H1 (cell line): ENCODE results near the gene PIAS1. TPM values are rescaled to one million over a fixed set of nuclear protein-coding genes. Genes with fewer than 3 reads are reported as not detected.

Experiments used
- CTCF ChIA-PET: fragments of 300-600 bp; sonication (Branson Sonifier 250); formaldehyde crosslinking; loops from one replicate; lab custom pipeline; 2021; ENCODE audit not compliant: partially characterized antibody; lab: Charles Lee
- POLR2A ChIA-PET: fragments of 300-600 bp; sonication (Branson Sonifier 250); formaldehyde crosslinking; loops from one replicate; lab custom pipeline; 2021; ENCODE audit warnings: inconsistent platforms; ENCODE audit not compliant: partially characterized antibody; lab: Charles Lee
- DNase-seq, 2 experiments: peaks; one replicate each; pipeline versions ENCODE4 v3.0.0 to v3.0.0-alpha.2; 2010 to 2022; ENCODE audit warnings: low spot score in 2 of 2, low read depth in 1 of 2, mixed read lengths in 1 of 2
- FAIRE-seq: peaks from 2 replicates; lab custom pipeline; 2011; peaks lifted over from hg19 to GRCh38; lab: Jason Lieb, UNC
- H2AFZ ChIP-seq: 2 replicates; pipeline ENCODE4 v1.8.1; 2012; ENCODE audit warnings: low read length, inconsistent platforms
- H2AK5ac ChIP-seq: 2 replicates; pipeline ENCODE4 v1.6.1; 2013; ENCODE audit warnings: low read depth, low read length
- H2BK120ac ChIP-seq: replicated peaks from 2 replicates; pipeline ENCODE3; 2013; ENCODE audit warnings: low read depth, low read length, inconsistent platforms
- H2BK12ac ChIP-seq: 2 replicates; pipeline ENCODE4 v1.6.1; 2013; ENCODE audit warnings: low read depth, low read length
- H2BK15ac ChIP-seq: 2 replicates; pipeline ENCODE4 v1.6.1; 2013; ENCODE audit warnings: low read length
- H2BK20ac ChIP-seq: 2 replicates; pipeline ENCODE4 v1.6.1; 2013; ENCODE audit warnings: low read length
- H2BK5ac ChIP-seq: 2 replicates; pipeline ENCODE4 v1.6.1; 2013; ENCODE audit warnings: low read depth, low read length
- H3K14ac ChIP-seq: 2 replicates; pipeline ENCODE4 v1.6.1; 2013; ENCODE audit warnings: inconsistent platforms; ENCODE audit not compliant: insufficient read length
- H3K18ac ChIP-seq: 2 replicates; pipeline ENCODE4 v1.6.1; 2013; ENCODE audit warnings: low read length; ENCODE audit errors: extremely low read depth
- H3K23ac ChIP-seq: 2 replicates; pipeline ENCODE4 v1.6.1; 2013; ENCODE audit warnings: inconsistent platforms; ENCODE audit not compliant: insufficient read length
- H3K23me2 ChIP-seq: 2 replicates; pipeline ENCODE4 v1.6.1; 2013; ENCODE audit warnings: low read depth, low read length
- H3K27ac ChIP-seq: 2 replicates; pipeline ENCODE4 v1.6.1; 2011; ENCODE audit warnings: low read depth, low read length, inconsistent platforms
- H3K27me3 ChIP-seq, 4 experiments: replicated peaks in 1 of 4; 1 replicate in 1 of 4; 2 replicates in 3 of 4; pipeline versions ENCODE4 v1.6.1 to v1.8.1; 2011 to 2013; ENCODE audit warnings: low read length in 3 of 4, mild to moderate bottlenecking in 3 of 4, inconsistent platforms in 2 of 4, mixed read lengths in 2 of 4, moderate library complexity in 1 of 4; ENCODE audit not compliant: control insufficient read depth in 3 of 4, insufficient read depth in 3 of 4; ENCODE audit errors: extremely low read depth in 1 of 4
- H3K36me3 ChIP-seq, 4 experiments: 2 replicates each; pipeline versions ENCODE4 v1.6.1 to v1.8.1; 2011 to 2013; ENCODE audit warnings: mild to moderate bottlenecking in 4 of 4, low read length in 3 of 4, moderate library complexity in 2 of 4, control low read depth in 1 of 4, inconsistent platforms in 1 of 4; ENCODE audit not compliant: insufficient read depth in 4 of 4, control insufficient read depth in 2 of 4
- H3K4ac ChIP-seq: replicated peaks from 2 replicates; pipeline ENCODE3; 2013; ENCODE audit warnings: low read length, low read depth, mixed read lengths, inconsistent platforms; ENCODE audit not compliant: insufficient read length
- H3K4me1 ChIP-seq, 4 experiments: replicated peaks in 1 of 4; 1 replicate in 1 of 4; 2 replicates in 3 of 4; pipeline versions ENCODE4 v1.6.1 to v1.8.1; 2011 to 2013; ENCODE audit warnings: low read length in 3 of 4, inconsistent platforms in 2 of 4, mixed read lengths in 1 of 4; ENCODE audit not compliant: insufficient read depth in 4 of 4, control insufficient read depth in 3 of 4
- H3K4me2 ChIP-seq, 2 experiments: 2 replicates each; pipeline versions ENCODE4 v1.6.1 to v1.8.1; 2011 to 2013; ENCODE audit warnings: low read depth in 2 of 2, low read length in 2 of 2, control low read depth in 1 of 2, inconsistent platforms in 1 of 2, mild to moderate bottlenecking in 1 of 2; ENCODE audit not compliant: insufficient read depth in 1 of 2
- H3K4me3 ChIP-seq, 4 experiments: fragments of 200-600, 300-600 bp in 1 of 4; sonication (generic), shearing (Covaris generic), sonication (Bioruptor Twin) in 1 of 4; 2 replicates each; pipeline versions ENCODE4 v1.5.1 to v1.8.1; 2011 to 2016; ENCODE audit warnings: low read length in 4 of 4, low read depth in 3 of 4, control low read depth in 2 of 4, inconsistent platforms in 2 of 4, mild to moderate bottlenecking in 2 of 4, mixed read lengths in 1 of 4, moderate library complexity in 1 of 4; ENCODE audit not compliant: insufficient read depth in 2 of 4; ENCODE audit errors: extremely low read depth in 1 of 4
- H3K56ac ChIP-seq: replicated peaks from 2 replicates; pipeline ENCODE3; 2013; ENCODE audit warnings: low read depth, mild to moderate bottlenecking, mixed read lengths, low read length, inconsistent platforms; ENCODE audit not compliant: insufficient read length
- H3K79me1 ChIP-seq: 2 replicates; pipeline ENCODE4 v1.6.1; 2013; ENCODE audit warnings: low read depth, low read length, control low read depth
- H3K79me2 ChIP-seq, 2 experiments: 2 replicates each; pipeline versions ENCODE4 v1.6.1 to v1.8.1; 2012 to 2013; ENCODE audit warnings: low read length in 2 of 2, mild to moderate bottlenecking in 2 of 2, inconsistent platforms in 1 of 2; ENCODE audit not compliant: insufficient read depth in 2 of 2, control insufficient read depth in 1 of 2
- H3K9ac ChIP-seq, 4 experiments: replicated peaks in 1 of 4; 1 replicate in 1 of 4; 2 replicates in 3 of 4; pipeline versions ENCODE4 v1.6.1 to v1.8.1; 2011 to 2013; ENCODE audit warnings: low read depth in 3 of 4, low read length in 3 of 4, control low read depth in 2 of 4, mild to moderate bottlenecking in 2 of 4, moderate library complexity in 2 of 4, inconsistent platforms in 1 of 4; ENCODE audit errors: extremely low read depth in 1 of 4
- H3K9me3 ChIP-seq, 2 experiments: 2 replicates each; pipeline versions ENCODE4 v1.6.1 to v1.8.1; 2012 to 2013; ENCODE audit warnings: mild to moderate bottlenecking in 2 of 2, moderate library complexity in 2 of 2, control low read depth in 1 of 2, inconsistent platforms in 1 of 2, low read depth in 1 of 2, low read length in 1 of 2, mixed read lengths in 1 of 2; ENCODE audit not compliant: insufficient read depth in 2 of 2
- H4K20me1 ChIP-seq, 2 experiments: replicated peaks in 1 of 2; 2 replicates each; pipeline versions ENCODE3 to v1.8.1; 2011 to 2013; ENCODE audit warnings: inconsistent platforms in 2 of 2, low read length in 2 of 2, mild to moderate bottlenecking in 1 of 2; ENCODE audit not compliant: insufficient read depth in 2 of 2, control insufficient read depth in 1 of 2
- H4K5ac ChIP-seq: 2 replicates; pipeline ENCODE4 v1.6.1; 2013; ENCODE audit warnings: low read length, low read depth, mixed read lengths, inconsistent platforms; ENCODE audit not compliant: insufficient read length
- H4K8ac ChIP-seq: 2 replicates; pipeline ENCODE4 v1.8.0; 2013; ENCODE audit warnings: mild to moderate bottlenecking, moderate library complexity, low read length, inconsistent platforms; ENCODE audit not compliant: insufficient read depth; ENCODE audit errors: extremely low read depth
- H4K91ac ChIP-seq: replicated peaks from 2 replicates; pipeline ENCODE3; 2013; ENCODE audit warnings: low read length, mixed read lengths, inconsistent platforms; ENCODE audit not compliant: insufficient read length
- CEBPB ChIP-seq: IDR thresholded peaks from 2 replicates; pipeline ENCODE4 v1.6.1; 2012; ENCODE audit warnings: low read depth, low read length
- HDAC2 ChIP-seq, 2 experiments: fragments of 300-600 bp in 1 of 2; sonication (generic) in 1 of 2; IDR thresholded peaks; 2 replicates each; pipeline ENCODE4 v1.6.1; 2011 to 2012; ENCODE audit warnings: low read depth in 2 of 2, low read length in 2 of 2, mild to moderate bottlenecking in 2 of 2, moderate library complexity in 2 of 2, borderline replicate concordance in 1 of 2, inconsistent platforms in 1 of 2
- KDM5A ChIP-seq: fragments of 200-600 bp; IDR thresholded peaks from 2 replicates; pipeline ENCODE4 v1.7.1; 2012; ENCODE audit warnings: mild to moderate bottlenecking, low read length, inconsistent platforms, mixed read lengths
- MAX ChIP-seq: IDR thresholded peaks from 2 replicates; pipeline ENCODE4 v1.6.1; 2012; ENCODE audit warnings: inconsistent platforms
- POLR2A ChIP-seq, 2 experiments: IDR thresholded peaks; 1 replicate in 1 of 2; 2 replicates in 1 of 2; pipeline ENCODE4 v1.6.1; 2011; ENCODE audit warnings: low read depth in 2 of 2, low read length in 2 of 2, mild to moderate bottlenecking in 2 of 2; ENCODE audit errors: control extremely low read depth in 1 of 2
- SAP30 ChIP-seq: fragments of 300-600 bp; sonication (generic); IDR thresholded peaks from 2 replicates; pipeline ENCODE4 v1.7.1; 2012; ENCODE audit warnings: low read length, moderate library complexity, mild to moderate bottlenecking, inconsistent platforms; ENCODE audit not compliant: insufficient read depth, insufficient replicate concordance
- SIRT6 ChIP-seq: IDR thresholded peaks from one replicate; pipeline ENCODE4 v1.7.1; 2012; ENCODE audit warnings: low read length, inconsistent platforms
- SIX5 ChIP-seq: IDR thresholded peaks from 2 replicates; pipeline ENCODE4 v1.6.1; 2011; ENCODE audit warnings: mild to moderate bottlenecking, low read depth, low read length
- SUZ12 ChIP-seq: fragments of 200-600 bp; sonication (generic); IDR thresholded peaks from 2 replicates; pipeline ENCODE4 v1.6.1; 2012; ENCODE audit warnings: mild to moderate bottlenecking, inconsistent platforms, low read length, moderate library complexity, mixed read lengths
- TAF7 ChIP-seq: optimal IDR thresholded peaks from 2 replicates; pipeline ENCODE3; 2011; ENCODE audit warnings: low read depth, mild to moderate bottlenecking, inconsistent platforms, low read length, moderate library complexity, borderline replicate concordance
- TCF12 ChIP-seq: IDR thresholded peaks from 2 replicates; pipeline ENCODE4 v1.6.1; 2011; ENCODE audit warnings: low read depth, mild to moderate bottlenecking, low read length
- YY1 ChIP-seq: IDR thresholded peaks from 2 replicates; pipeline ENCODE4 v1.6.1; 2011; ENCODE audit warnings: low read depth, mild to moderate bottlenecking, low read length
- WGBS, 2 experiments: shearing (Covaris generic) in 1 of 2; methylation state at CpG; one replicate each; pipeline versions ENCODE4 v1.1.6 to v1.1.7; 2013 to 2015; ENCODE audit warnings: low lambda C conversion rate in 2 of 2, mixed read lengths in 2 of 2, inconsistent platforms in 1 of 2, low coverage in 1 of 2, missing lambda C conversion rate in 1 of 2; ENCODE audit not compliant: insufficient replicate concordance in 2 of 2, insufficient coverage in 1 of 2, insufficient read length in 1 of 2; ENCODE audit errors: extremely low coverage in 1 of 2, missing lambda C conversion rate in 1 of 2; 5-methylcytosine and 5-hydroxymethylcytosine counted together
- polyA plus RNA-seq, 7 experiments: library from polyadenylated mRNA; depleted of rRNA in 3 of 7; stranded (reverse) in 5 of 7; unstranded in 2 of 7; fragments of >200 nt in 5 of 7; fragments of 200-250 nt in 2 of 7; gene quantifications; 1 replicate in 5 of 7; 2 replicates in 1 of 7; 4 replicates in 1 of 7; pipeline versions ENCODE4 v1.2.1 to v1.2.3, GENCODE V29; 2011 to 2013; ENCODE audit warnings: missing spikeins in 2 of 7, mixed read lengths in 2 of 7
- total RNA-seq: library from RNA; stranded (reverse); fragmentation: NEBNext Ultra II Directional; extraction: Animal tissue kit (Norgen Biotek cat#: 25700); gene quantifications from 2 replicates; pipeline ENCODE4 v1.2.1, GENCODE V29; 2021

Gene PIAS1
- total and polyA plus RNA-seq, 2 of the 8 experiments (the other 6 are each of a cell fraction or from before 2014, with no cell fraction given), result 30.8 to 34.5 TPM

DNA sequence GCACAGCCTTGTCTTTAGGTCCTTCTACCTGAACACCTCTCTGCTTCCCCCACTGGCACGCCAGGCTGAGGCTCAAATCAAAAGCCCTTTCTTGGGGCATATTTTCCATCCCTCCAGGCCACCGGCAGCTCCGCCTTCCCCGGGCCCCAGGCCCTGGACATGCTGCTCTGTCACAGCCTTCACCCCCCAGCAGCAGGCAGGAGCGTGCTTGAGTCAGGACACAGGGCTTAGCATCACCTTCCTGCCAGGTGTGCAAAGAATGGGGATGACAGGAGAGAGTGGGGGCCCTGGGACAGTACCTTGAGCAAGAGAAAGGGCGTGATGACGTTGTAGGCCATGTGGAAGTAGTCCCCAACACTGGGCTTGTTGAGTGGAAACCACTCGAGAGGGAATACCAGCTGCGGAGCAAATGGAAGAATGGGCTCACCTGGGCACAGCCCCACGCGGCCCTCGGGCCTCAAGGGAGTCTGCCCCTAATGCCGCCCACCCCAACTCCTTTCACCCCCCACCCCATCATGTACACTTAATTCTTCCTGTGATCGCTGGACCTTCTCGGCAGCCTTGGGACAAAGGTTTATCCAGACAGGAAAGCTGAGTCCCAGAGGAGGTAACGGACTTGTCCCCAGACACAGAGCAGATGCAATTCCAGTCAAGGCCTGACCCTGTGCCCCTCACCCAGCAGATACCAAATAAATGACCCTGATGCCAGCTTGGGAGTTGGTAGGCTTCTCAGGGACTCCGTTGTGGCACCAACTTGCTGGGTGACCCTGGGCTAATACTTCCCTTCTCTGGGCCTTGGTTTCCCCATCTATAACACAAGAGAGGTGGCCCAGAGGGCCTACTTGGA, 160.1 kb downstream of the PIAS1 start:
- POLR2A ChIA-PET, result interaction anchor here (2.4 to 6.0 kb wide), 2 partner anchors 10 to 15 kb away, joined by 11 to 38 read pairs; partner anchors contain the start of gene CLN6
- FAIRE-seq (no peak), DNase-seq (no peak)
- Histone ChIP-seq H3K27me3 (no peaks in the 10 kb centered on the region), H4K8ac (no peak overlapping the region), H3K9ac (no peak overlapping the region), H3K4me2 (no peak overlapping the region), H3K14ac (no peak overlapping the region), H2BK120ac (no peak overlapping the region), H2BK5ac (no peak overlapping the region), H3K4me3 (no peak overlapping the region), H4K5ac (no peak overlapping the region), H3K4me1 (peaks cover 0 to 16% (median under 1%) of the 10 kb centered on the region in 4 experiments; a peak in 5 of 7 replicates), H2AK5ac (no peak overlapping the region), H3K23me2 (no peaks in the 10 kb centered on the region), H2BK15ac (no peak overlapping the region), H3K27ac (no peak overlapping the region), H4K20me1 (peaks cover 10 to 26% of the 10 kb centered on the region in 2 experiments), H3K36me3 (peaks cover 3 to 18% (median 9%) of the 10 kb centered on the region in 4 experiments; a peak in 6 of 8 replicates), H3K79me1 (peaks cover 15% of the 10 kb centered on the region), H3K4ac (no peak overlapping the region), H2BK20ac (no peak overlapping the region), H3K9me3 (no peaks in the 10 kb centered on the region), H3K18ac (no peak overlapping the region), H2AFZ (no peak overlapping the region), H3K56ac (no peak overlapping the region), H2BK12ac (no peak overlapping the region), H3K23ac (no peak overlapping the region), H3K79me2 (peaks cover 4 to 65% of the 10 kb centered on the region in 2 experiments; a peak in 3 of 4 replicates), H4K91ac (no peak overlapping the region)
- CTCF ChIA-PET, result interaction anchor here (0.9 kb wide), 1 partner anchor 38 kb away, joined by 3 read pairs; no protein-coding TSS in a partner anchor
- WGBS, 2 experiments, result 95% methylated on average over 13 of the region's 17 CpGs; no CpG with 5 or more reads in 1 of the 2 experiments
- no peak for TF ChIP-seq CEBPB
- no peak for TF ChIP-seq SIX5
- no peak for TF ChIP-seq POLR2A (IDR thresholded peaks at IDR 0.05; ENCODE audit: control extremely low read depth in 1 of 2, low read depth in 2 of 2, low read length in 2 of 2)
- no peak for TF ChIP-seq TCF12
- no peak for TF ChIP-seq SIRT6
- no peak for TF ChIP-seq HDAC2 (IDR thresholded peaks at IDR 0.05; ENCODE audit: borderline replicate concordance in 1 of 2, low read depth in 2 of 2, low read length in 2 of 2)
- no peak for TF ChIP-seq SAP30
- TF ChIP-seq SUZ12, result no peak
- TF ChIP-seq MAX, result no peak
- no peak for TF ChIP-seq TAF7
- TF ChIP-seq YY1, result no peak
- TF ChIP-seq KDM5A, result no peak
